Measurements from ENCODE around the gene OR8H2.
"Not testable (repeated sequence)": the region's sequence is repeated elsewhere in the genome, so short reads cannot be mapped to it uniquely, and the experiment has no call there.

OR8H2 gene, protein sequence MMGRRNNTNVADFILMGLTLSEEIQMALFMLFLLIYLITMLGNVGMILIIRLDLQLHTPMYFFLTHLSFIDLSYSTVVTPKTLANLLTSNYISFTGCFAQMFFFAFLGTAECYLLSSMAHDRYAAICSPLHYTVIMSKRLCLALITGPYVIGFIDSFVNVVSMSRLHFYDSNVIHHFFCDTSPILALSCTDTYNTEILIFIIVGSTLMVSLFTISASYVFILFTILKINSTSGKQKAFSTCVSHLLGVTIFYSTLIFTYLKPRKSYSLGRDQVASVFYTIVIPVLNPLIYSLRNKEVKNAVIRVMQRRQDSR

GRCh38 chr11:56103210-56103737 lies at the start of gene OR8H2:
Gene OR8H2, plus strand, starts transcription at chr11:56103687. Its CDS starts 1,356 bp downstream, at chr11:56105043.
- DNase-seq (ENCODE audit: low spot score) = no peak

GRCh38 chr11:56056366-56056765 lies 47.1 kb upstream of the OR8H2 start:
- not testable (repeated sequence) for DNase-seq (ENCODE audit: low spot score)

DNA sequence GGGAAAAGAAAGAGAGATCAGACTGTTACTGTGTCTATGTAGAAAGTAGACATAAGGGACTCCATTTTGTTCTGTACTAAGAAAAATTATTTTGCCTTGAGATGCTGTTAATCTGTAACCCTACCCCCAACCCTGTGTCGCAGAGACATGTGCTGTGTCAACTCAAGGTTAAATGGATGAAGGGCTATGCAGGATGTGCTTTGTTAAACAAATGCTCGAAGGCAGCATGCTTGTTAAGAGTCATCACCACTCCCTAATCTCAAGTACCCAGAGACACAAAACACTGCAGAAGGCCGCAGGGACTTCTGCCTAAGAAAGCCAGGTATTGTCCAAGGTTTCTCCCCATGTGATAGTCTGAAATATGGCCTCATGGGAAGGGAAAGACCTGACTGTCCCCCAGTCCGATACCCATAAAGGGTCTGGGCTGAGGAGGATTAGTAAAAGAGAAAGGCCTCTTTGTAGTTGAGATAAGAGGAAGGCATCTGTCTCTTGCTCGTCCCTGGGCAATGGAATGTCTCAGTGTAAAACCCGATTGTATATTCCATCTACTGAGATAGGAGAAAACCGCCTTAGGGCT lies 45.7 kb upstream of the OR8H2 start:
- DNase-seq (ENCODE audit: low spot score) = not testable (repeated sequence)

GRCh38 chr11:56058260-56058780 lies 45.2 kb upstream of the OR8H2 start:
- not testable (repeated sequence) for DNase-seq (ENCODE audit: low spot score)

- no peak for DNase-seq (ENCODE audit: low spot score)
Measured at GRCh38 chr11:56066980-56067379, 36.5 kb upstream of the OR8H2 start.

GRCh38 chr11:56089697-56090096 lies 13.8 kb upstream of the OR8H2 start:
- DNase-seq (ENCODE audit: low spot score) = no peak

- no peak for DNase-seq (ENCODE audit: low spot score)
Measured at GRCh38 chr11:56093008-56093407, 10.5 kb upstream of the OR8H2 start, which contains the start of gene OR8I2. Gene OR8I2, plus strand, starts transcription at chr11:56093308. Its CDS starts 0 bp downstream, at chr11:56093308.

GRCh38 chr11:56122073-56122472 lies 18.6 kb downstream of the OR8H2 start, which contains the start of gene OR8H3:
Gene OR8H3, plus strand, starts transcription at chr11:56122373. Its CDS starts 0 bp downstream, at chr11:56122373.
- no peak for DNase-seq (ENCODE audit: low spot score)

DNA sequence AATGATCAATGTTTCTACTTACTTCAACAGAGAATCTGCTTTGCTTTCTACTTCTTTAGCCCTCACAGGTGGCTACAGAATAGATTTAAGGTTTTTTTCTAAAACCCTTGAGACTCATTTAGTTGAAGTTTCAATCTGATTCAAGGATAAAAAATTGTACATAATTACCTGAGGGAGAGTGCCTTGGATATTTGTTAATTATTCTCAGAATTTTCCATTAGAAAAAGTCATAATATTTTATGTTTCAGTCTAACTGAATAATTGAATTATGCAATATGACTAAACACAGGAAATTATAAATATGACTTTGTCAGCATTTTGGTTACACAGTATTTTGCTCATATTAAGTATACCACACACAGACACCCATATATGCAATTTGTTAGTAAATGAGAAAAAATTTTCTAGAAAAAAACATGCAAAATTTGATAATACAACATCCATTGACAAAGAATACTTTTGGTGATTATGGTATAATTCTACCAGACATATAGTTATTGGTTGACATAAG lies 36.7 kb downstream of the OR8H2 start, which contains the start of gene OR8J3:
TSS of gene OR8J3 (minus strand) at position 51 of the 511 bp plus-strand sequence. CDS start 2,483 bp downstream, outside the sequence.
- no peak for DNase-seq (ENCODE audit: low spot score)

- not testable (repeated sequence) for DNase-seq (ENCODE audit: low spot score)
Measured at GRCh38 chr11:56143681-56144080, 40.2 kb downstream of the OR8H2 start.

- DNase-seq (ENCODE audit: low spot score) = no peak
Measured at GRCh38 chr11:56151376-56151775, 47.9 kb downstream of the OR8H2 start.

DNA sequence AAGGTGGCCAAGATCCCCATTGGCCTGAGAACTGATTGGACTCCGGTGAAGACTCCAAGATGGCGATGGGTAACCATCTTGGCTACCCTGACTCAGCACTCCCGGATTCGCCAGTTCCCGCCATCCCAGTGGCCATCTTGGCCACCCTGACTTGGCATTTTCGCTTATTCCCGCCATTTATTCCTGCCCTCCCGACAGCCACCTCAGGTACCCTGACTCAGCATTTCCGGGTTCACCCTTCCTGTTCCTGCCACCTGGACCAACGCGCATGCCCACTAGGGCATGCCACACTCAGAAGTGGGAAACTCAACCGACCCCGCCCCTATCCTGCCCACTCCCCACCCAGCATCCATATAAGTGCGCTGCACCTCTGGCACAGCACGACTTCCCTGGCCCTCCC lies 48.8 kb downstream of the OR8H2 start:
- DNase-seq (ENCODE audit: low spot score) = no peak

All from putamen (tissue), 1 donor.